Upper lobe of right lung (tissue), 1 donor: ENCODE results near the gene BSG. TPM values are rescaled to one million over a fixed set of nuclear protein-coding genes. Genes with fewer than 3 reads are reported as not detected.

Experiments used
- ATAC-seq: fragments of 200-7000 bp; cut with Tn5 transposase; one replicate; pipeline ENCODE4 v1.9.1; 2020; ENCODE audit warnings: mild to moderate bottlenecking, moderate library complexity
- DNase-seq: peaks from one replicate; pipeline ENCODE4 v3.0.0-alpha.2; 2020
- H3K27ac ChIP-seq: fragments of 200-600 bp; one replicate; pipeline ENCODE4 v1.8.0; 2022
- H3K27me3 ChIP-seq: fragments of 200-600 bp; one replicate; pipeline ENCODE4 v1.8.0; 2022; ENCODE audit warnings: mild to moderate bottlenecking
- H3K36me3 ChIP-seq: fragments of 200-600 bp; one replicate; pipeline ENCODE4 v1.8.0; 2022
- H3K4me1 ChIP-seq: fragments of 200-600 bp; one replicate; pipeline ENCODE4 v1.8.0; 2022
- H3K4me3 ChIP-seq: fragments of 200-600 bp; one replicate; pipeline ENCODE4 v1.8.0; 2022; ENCODE audit warnings: mild to moderate bottlenecking
- H3K9me3 ChIP-seq: fragments of 200-600 bp; one replicate; pipeline ENCODE4 v1.8.0; 2022
- intact Hi-C: fragments of 100-400 bp; cut with DNase I; formaldehyde crosslinking; loops from one replicate; pipeline ENCODE4 v1.11.0; 2022
- total RNA-seq: library from RNA; stranded (reverse); fragmentation: NEBNext Ultra II Directional; extraction: Animal tissue kit (Norgen Biotek cat#: 25700); gene quantifications from one replicate; pipeline ENCODE4 v1.2.1, GENCODE V29; 2021
- TF ChIP-seq, protein P1 (sequence below): fragments of 200-600 bp; IDR thresholded peaks from one replicate; pipeline ENCODE4 v1.8.0; 2022; ENCODE audit warnings: antibody characterized with exemption
- donor health status: DM: no; HTN: yes; CAD: no; lungs with severe emphysema.

Gene BSG
- total RNA-seq, 1 donor from 2014 or later = 359 TPM

- TF ChIP-seq, protein P1, sequence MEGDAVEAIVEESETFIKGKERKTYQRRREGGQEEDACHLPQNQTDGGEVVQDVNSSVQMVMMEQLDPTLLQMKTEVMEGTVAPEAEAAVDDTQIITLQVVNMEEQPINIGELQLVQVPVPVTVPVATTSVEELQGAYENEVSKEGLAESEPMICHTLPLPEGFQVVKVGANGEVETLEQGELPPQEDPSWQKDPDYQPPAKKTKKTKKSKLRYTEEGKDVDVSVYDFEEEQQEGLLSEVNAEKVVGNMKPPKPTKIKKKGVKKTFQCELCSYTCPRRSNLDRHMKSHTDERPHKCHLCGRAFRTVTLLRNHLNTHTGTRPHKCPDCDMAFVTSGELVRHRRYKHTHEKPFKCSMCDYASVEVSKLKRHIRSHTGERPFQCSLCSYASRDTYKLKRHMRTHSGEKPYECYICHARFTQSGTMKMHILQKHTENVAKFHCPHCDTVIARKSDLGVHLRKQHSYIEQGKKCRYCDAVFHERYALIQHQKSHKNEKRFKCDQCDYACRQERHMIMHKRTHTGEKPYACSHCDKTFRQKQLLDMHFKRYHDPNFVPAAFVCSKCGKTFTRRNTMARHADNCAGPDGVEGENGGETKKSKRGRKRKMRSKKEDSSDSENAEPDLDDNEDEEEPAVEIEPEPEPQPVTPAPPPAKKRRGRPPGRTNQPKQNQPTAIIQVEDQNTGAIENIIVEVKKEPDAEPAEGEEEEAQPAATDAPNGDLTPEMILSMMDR = no peak
- intact Hi-C loops = no loop called here
- ATAC-seq = peak; percentile 61
- Histone ChIP-seq H3K36me3 (peaks cover 21% of the 10 kb centered on the region), H3K27ac (peak within 1 kb of the TSS; percentile 11), H3K9me3 (no peaks in the 10 kb centered on the region), H3K4me3 (no peak within 1 kb of the TSS), H3K4me1 (no peaks in the 10 kb centered on the region), H3K27me3 (no peaks in the 10 kb centered on the region)
- no peak for DNase-seq
Observed at GRCh38 chr19:543910-544608, 28.3 kb upstream of the BSG start, which contains the start of gene GZMM. Gene GZMM, plus strand, starts transcription at chr19:544053. Its CDS starts 19 bp downstream, at chr19:544072.

DNA sequence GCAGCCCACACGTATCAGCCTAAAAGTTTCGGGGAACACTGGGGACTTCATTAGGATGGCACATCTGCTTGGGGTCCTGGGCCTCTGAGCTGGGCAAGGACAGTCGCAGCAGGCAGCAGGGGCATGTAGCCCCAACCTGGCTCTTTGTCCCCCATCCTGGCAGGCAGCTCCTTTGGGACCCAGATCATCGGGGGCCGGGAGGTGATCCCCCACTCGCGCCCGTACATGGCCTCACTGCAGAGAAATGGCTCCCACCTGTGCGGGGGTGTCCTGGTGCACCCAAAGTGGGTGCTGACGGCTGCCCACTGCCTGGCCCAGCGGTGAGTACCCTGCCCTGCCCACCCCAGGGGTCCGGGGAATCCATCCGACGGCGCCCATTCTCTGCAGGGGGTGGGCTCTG is 25.3 kb upstream of the BSG start:
- Histone ChIP-seq H3K27ac (no peak overlapping the region), H3K9me3 (no peaks in the 10 kb centered on the region), H3K4me3 (no peak overlapping the region), H3K4me1 (no peaks in the 10 kb centered on the region), H3K36me3 (peaks cover 5% of the 10 kb centered on the region), H3K27me3 (no peaks in the 10 kb centered on the region)
- intact Hi-C loops = no loop called here
- ATAC-seq (no peak), DNase-seq (no peak)
- TF ChIP-seq, protein P1 = no peak

- Histone ChIP-seq H3K27me3 (no peaks in the 10 kb centered on the region), H3K4me3 (no peak overlapping the region), H3K36me3 (no peaks in the 10 kb centered on the region), H3K4me1 (no peaks in the 10 kb centered on the region), H3K27ac (no peak overlapping the region), H3K9me3 (no peaks in the 10 kb centered on the region)
- intact Hi-C loops = no loop called here
- ATAC-seq (no peak), DNase-seq (no peak)
- TF ChIP-seq, protein P1 = no peak
Observed at GRCh38 chr19:547836-548720, 24.3 kb upstream of the BSG start.

DNA sequence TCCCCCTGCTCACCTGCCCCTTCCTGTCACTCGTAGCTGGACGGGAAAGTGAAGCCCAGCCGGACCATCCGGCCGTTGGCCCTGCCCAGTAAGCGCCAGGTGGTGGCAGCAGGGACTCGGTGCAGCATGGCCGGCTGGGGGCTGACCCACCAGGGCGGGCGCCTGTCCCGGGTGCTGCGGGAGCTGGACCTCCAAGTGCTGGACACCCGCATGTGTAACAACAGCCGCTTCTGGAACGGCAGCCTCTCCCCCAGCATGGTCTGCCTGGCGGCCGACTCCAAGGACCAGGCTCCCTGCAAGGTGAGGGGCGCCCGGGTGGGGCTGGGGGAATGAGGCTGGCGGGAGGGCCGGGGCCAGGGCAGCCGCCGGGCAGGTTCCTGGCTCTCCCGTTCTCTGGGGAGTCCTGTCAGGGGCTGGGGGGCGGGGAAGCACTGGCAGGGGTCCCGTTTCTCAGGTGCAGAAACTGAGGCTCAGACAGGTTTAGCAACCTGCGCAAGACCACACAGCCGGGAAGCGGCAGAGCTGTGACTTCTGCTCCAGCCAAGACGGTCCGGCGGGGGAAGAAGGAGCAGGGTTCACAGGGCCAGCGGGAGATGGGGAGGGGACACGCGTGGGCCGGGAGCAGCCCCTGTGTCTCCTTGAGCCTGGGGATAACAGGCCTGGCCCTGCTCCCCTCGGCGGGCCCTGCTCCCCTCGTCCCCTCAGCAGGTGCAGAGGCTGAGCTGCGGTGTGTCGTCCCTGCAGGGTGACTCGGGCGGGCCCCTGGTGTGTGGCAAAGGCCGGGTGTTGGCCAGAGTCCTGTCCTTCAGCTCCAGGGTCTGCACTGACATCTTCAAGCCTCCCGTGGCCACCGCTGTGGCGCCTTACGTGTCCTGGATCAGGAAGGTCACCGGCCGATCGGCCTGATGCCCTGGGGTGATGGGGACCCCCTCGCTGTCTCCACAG is 23.2 kb upstream of the BSG start:
- no peaks in the 10 kb centered on the region for H3K36me3 ChIP-seq
- intact Hi-C loops = no loop called here
- ATAC-seq = no peak
- H3K27ac ChIP-seq = no peak overlapping the region
- no peak for DNase-seq
- H3K27me3 ChIP-seq = no peaks in the 10 kb centered on the region
- no peaks in the 10 kb centered on the region for H3K9me3 ChIP-seq
- no peaks in the 10 kb centered on the region for H3K4me1 ChIP-seq
- no peak overlapping the region for H3K4me3 ChIP-seq
- TF ChIP-seq, protein P1 = no peak

GRCh38 chr19:554817-555216 is 17.6 kb upstream of the BSG start:
- intact Hi-C loops = no loop called here
- Histone ChIP-seq H3K4me1 (peaks cover 10% of the 10 kb centered on the region), H3K27ac (no peak overlapping the region), H3K9me3 (no peaks in the 10 kb centered on the region), H3K4me3 (no peak overlapping the region), H3K36me3 (no peaks in the 10 kb centered on the region), H3K27me3 (no peaks in the 10 kb centered on the region)
- no peak for DNase-seq
- TF ChIP-seq, protein P1 = no peak
- ATAC-seq = no peak
